HG03064 (cell line): Measurements from ENCODE around the gene SULT6B1.

Source experiments
- ATAC-seq: cut with Tn5 transposase; IDR thresholded peaks from one replicate; pipeline ENCODE4 v1.9.1; 2021; ENCODE audit warnings: low read depth; ENCODE audit not compliant: unreplicated experiment

Gene SULT6B1

GRCh38 chr2:37154785-37155184, 33.7 kb downstream of the SULT6B1 start:
- no peak for ATAC-seq

GRCh38 chr2:37153224-37153623, 35.2 kb downstream of the SULT6B1 start:
- no peak for ATAC-seq

- no peak for ATAC-seq
Measured at GRCh38 chr2:37149626-37150322, 38.7 kb downstream of the SULT6B1 start.

- ATAC-seq: no peak
Measured at GRCh38 chr2:37148325-37148724, 40.1 kb downstream of the SULT6B1 start.

GRCh38 chr2:37146062-37146461, 42.4 kb downstream of the SULT6B1 start:
- ATAC-seq: no peak

- ATAC-seq: no peak
Measured at GRCh38 chr2:37143974-37144373, 44.5 kb downstream of the SULT6B1 start.

- ATAC-seq: no peak
Measured at GRCh38 chr2:37142546-37142945, 45.9 kb downstream of the SULT6B1 start.

- ATAC-seq: no peak
Measured at GRCh38 chr2:37132914-37133313, 55.6 kb downstream of the SULT6B1 start.

- no peak for ATAC-seq
Measured at GRCh38 chr2:37125416-37125815, 63.1 kb downstream of the SULT6B1 start.

- ATAC-seq: no peak
Measured at GRCh38 chr2:37119157-37119556, 69.3 kb downstream of the SULT6B1 start.
